ENCODE results near the gene ZFP91.

ZFP91 gene

GRCh38 chr11:58625086-58625485, 46.2 kb downstream of the ZFP91 start:
- H3K36me3 ChIP-seq: peaks cover 25 to 39% (median 30%) of the 10 kb centered on the region in 3 donors
- TF ChIP-seq CTCF (IDR thresholded peaks at IDR 0.05): no peak
- peaks cover 0 to 24% (median 8%) of the 10 kb centered on the region in 4 donors for H3K4me1 ChIP-seq
- H3K4me3 ChIP-seq: no peak overlapping the region
- intact Hi-C loops (cut with DNase I; ENCODE audit: low total_unique reads): no loop called here
- H3K9me3 ChIP-seq: no peaks in the 10 kb centered on the region
- H3K27me3 ChIP-seq: no peaks in the 10 kb centered on the region
- no peak overlapping the region for H3K27ac ChIP-seq
- no peak for DNase-seq

DNA sequence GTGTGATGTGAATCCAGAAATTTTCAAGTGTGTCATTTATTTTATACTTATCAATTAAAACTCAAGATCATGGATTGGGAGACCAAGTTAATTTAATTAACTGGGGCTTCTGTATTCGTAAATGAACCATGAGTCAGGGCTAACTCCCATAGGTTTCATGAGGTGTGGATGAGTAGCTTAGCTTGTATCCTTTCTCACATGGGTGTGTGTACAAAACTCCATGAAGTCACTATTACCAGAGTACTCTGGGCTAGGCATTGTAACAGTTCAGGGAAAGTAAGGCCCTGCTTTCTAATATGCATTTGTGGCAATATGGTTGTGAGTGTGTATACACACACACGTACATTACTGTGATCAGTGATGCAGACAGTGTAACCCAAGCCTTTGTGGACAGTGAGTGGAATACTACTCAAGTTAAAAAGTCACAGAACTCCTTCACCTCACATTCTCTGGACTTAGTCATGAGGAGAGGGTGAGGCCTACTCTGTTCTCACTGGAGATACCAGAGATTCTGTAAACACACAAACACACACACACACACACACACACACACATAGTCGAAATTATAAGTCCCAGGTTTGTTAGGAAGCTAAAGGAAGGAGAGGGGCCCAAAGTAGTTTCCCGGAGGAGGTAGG, 47.1 kb downstream of the ZFP91 start:
- no peaks in the 10 kb centered on the region for H3K27me3 ChIP-seq

DNA sequence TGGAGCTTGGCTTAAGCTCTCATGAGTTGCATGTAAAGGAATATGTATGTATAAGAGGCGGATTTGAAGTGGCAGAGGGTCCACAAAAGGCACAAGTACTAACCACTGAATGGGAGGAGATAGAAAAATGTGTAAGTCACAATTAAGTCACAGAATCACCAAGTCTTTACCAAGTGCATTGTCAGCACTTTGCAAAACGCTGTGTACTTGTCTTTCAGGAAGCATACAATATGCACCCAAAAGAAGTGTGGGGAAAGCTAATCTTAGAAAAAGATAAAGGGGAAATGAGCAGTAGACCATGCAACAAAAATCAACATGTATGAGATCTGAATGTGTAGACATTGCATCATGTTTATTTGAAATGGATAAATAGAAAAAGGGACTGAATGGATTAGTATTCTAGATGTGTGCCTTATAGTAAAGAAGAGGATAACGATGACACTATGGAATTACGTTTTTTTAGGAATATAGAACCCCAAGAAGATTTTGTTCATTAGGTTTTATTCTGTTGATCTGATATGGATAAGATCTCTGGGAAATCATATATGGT, 48.1 kb downstream of the ZFP91 start:
- no peak for DNase-seq
- Histone ChIP-seq H3K36me3 (peaks cover 23 to 30% (median 28%) of the 10 kb centered on the region in 3 donors), H3K27me3 (no peaks in the 10 kb centered on the region), H3K4me1 (peaks cover 0 to 24% (median 8%) of the 10 kb centered on the region in 4 donors), H3K27ac (peak overlapping the region in 1 of 2 donors; percentile 4), H3K9me3 (no peaks in the 10 kb centered on the region), H3K4me3 (no peak overlapping the region)
- intact Hi-C loops (cut with DNase I; ENCODE audit: low total_unique reads): no loop called here
- TF ChIP-seq CTCF (IDR thresholded peaks at IDR 0.05): no peak

More for the DNA sequence above, 47.1 kb downstream of the ZFP91 start:
- Histone ChIP-seq H3K9me3 (no peaks in the 10 kb centered on the region), H3K36me3 (peaks cover 23 to 36% (median 30%) of the 10 kb centered on the region in 3 donors), H3K27ac (no peak overlapping the region), H3K4me3 (no peak overlapping the region), H3K4me1 (peaks cover 0 to 24% (median 8%) of the 10 kb centered on the region in 4 donors)
- intact Hi-C loops (cut with DNase I; ENCODE audit: low total_unique reads): no loop called here
- TF ChIP-seq CTCF (IDR thresholded peaks at IDR 0.05): no peak
- no peak for DNase-seq

GRCh38 chr11:58628446-58628845, 49.6 kb downstream of the ZFP91 start:
- intact Hi-C loops (cut with DNase I; ENCODE audit: low total_unique reads): no loop called here
- no peaks in the 10 kb centered on the region for H3K9me3 ChIP-seq

GRCh38 chr11:58629857-58630256, 51.0 kb downstream of the ZFP91 start:
- H3K4me1 ChIP-seq: peaks cover 0 to 24% (median 8%) of the 10 kb centered on the region in 4 donors
- H3K27ac ChIP-seq: no peak overlapping the region
- intact Hi-C loops (cut with DNase I; ENCODE audit: low total_unique reads): no loop called here
- TF ChIP-seq CTCF (IDR thresholded peaks at IDR 0.05): peak; percentile 19 to 26
- peaks cover 0 to 2% (median 0%) of the 10 kb centered on the region in 3 donors for H3K36me3 ChIP-seq
- no peaks in the 10 kb centered on the region for H3K9me3 ChIP-seq
- no peak overlapping the region for H3K4me3 ChIP-seq
- no peaks in the 10 kb centered on the region for H3K27me3 ChIP-seq
- DNase-seq: no peak

More at GRCh38 chr11:58628446-58628845, 49.6 kb downstream of the ZFP91 start:
- no peak for DNase-seq
- no peak for TF ChIP-seq CTCF (IDR thresholded peaks at IDR 0.05)
- peaks cover 0 to 24% (median 8%) of the 10 kb centered on the region in 4 donors for H3K4me1 ChIP-seq
- H3K27ac ChIP-seq: peak overlapping the region in 1 of 2 donors; percentile 4
- no peaks in the 10 kb centered on the region for H3K27me3 ChIP-seq
- no peak overlapping the region for H3K4me3 ChIP-seq
- peaks cover 10 to 16% (median 14%) of the 10 kb centered on the region in 3 donors for H3K36me3 ChIP-seq

All from tibial artery (tissue), 4 donors.